Forelimb muscle (tissue), 1 donor: ENCODE data around the gene NPC2. TPM values are rescaled to one million over a fixed set of nuclear protein-coding genes. Genes with fewer than 3 reads are reported as not detected.
"Not testable (repeated sequence)": the region's sequence is repeated elsewhere in the genome, so short reads cannot be mapped to it uniquely, and the experiment has no call there.

Experiments used
- DNase-seq: peaks from one replicate; pipeline ENCODE4 v3.0.0-alpha.2; 2013; ENCODE audit warnings: low read depth
- polyA plus RNA-seq: library from polyadenylated mRNA; unstranded; fragments of 120-200 nt; gene quantifications from one replicate; pipeline ENCODE4 v1.2.1, GENCODE V29; 2013; ENCODE audit not compliant: insufficient read length

Gene NPC2
- polyA plus RNA-seq, 1 donor = 77.2 TPM

DNA sequence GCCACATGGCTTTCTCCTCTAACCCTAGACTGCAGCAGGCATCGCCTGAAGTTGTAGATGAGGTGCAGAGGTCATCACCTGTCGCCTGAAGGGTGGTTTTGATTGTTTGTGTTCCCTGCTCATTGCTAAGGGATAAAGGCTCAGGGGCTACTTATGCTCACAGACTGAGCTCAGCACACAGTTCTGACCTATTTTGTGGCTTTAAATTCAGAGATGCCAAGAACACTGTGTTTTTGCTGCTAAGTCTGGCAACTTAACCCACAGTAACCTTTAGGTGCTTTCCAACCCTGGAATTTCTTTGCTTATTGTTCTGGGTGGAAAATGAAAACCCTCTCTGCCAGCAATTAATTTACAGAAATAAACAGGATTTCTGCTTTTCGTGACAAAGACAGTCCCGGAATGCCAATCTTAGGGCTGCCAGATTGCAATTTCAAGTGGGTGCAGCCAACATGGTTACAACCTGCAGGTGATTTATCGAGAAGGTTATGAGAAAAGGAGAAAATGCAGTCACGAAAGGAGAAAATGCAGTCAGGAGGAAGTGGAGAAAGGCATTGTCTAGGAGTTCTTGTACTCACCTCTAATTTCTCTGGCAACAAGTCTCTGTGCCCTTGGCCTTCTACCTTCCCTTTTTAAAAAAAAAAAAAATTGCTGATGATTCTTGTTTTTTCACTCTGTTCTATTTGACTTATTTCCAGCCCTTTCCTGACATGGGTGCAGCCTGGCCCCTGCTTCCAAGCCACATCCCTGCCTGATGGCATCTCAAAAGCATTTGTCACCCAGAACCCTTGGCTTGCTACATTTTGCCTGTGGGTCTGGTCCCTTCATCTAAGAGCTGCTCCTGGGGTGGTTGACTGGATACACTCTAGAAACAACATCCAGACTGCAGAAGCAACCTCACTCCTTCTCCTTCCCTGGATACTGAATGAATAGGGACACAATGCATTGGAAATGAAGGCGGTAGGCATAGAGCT lies 23.3 kb downstream of the NPC2 start:
- DNase-seq = no peak

DNA sequence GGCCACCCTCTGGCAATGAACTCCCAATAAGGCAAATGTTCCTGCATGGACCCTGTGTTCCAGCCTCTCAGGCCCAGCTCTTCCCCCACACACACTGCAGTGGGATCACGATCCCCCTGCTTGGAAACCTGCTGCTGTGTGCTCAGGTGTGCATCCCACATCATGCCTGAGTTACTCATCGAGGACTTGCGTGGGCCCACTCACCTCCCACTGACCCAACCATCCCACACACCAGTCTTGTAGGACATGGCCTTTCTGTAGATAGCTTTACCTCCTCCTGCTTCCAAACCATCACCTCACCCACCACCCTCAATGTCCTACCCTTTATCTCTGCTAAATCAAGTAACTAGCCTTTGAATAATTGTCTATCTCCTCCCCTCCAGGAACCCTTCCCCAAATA lies 24.6 kb downstream of the NPC2 start:
- no peak for DNase-seq

DNA sequence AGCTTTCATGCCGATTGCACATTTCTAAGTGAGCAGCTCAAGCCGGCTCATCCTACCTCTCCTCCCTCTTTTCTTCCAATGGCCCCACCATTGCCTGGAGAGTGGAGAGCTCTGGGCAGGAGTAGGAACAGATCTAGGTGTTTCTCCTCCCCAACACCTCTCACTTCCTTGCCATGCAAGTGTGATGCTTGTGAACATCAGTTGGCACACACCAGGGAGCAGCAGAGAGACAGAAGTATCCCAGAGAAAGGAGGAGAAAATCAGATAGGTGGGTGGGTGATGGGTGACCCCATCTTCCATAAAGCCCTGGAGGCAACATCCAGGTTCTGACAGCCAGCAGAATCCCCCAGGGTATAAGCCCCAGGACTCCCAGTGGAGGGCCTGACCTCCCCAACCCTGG lies 27.8 kb downstream of the NPC2 start:
- DNase-seq = no peak

DNA sequence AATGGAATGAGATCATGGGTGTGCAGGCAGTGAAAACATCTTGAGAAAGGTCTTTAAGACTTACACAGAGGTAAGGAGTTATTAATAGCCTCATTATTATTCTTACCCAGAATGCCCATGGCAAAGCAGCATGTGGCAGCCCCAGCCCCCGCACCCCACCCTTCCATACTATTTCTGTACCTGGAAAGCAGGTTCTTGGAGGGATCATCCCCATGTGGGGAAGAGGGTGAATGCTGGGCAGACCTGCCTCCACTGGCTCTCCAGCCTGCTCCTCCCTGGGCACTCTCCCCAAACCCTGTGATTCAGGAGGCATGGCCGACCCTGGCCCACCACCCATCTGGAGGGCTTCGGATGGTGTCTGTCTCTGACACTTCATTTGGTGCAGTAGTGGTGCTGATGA lies 28.3 kb downstream of the NPC2 start:
- DNase-seq = no peak

DNA sequence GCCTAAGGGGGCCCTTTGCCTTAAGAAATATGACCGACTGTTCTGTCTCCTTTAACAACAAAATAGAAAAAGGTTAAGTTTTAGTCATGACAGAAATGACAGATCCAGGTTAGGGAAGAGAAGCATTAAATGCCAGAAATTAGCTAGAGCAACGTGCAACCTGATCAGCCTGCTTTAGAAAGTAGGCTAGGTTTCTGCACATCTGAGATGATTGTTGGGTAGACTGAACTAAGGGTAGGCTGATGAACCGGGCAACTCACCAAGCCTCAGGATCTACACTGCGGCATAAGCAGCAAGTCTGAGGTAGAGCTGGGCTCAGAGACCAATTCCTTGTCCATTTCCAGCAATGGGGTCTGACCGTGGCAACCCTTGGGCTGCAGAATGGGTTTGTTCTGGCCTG lies 29.4 kb downstream of the NPC2 start:
- DNase-seq = no peak

DNA sequence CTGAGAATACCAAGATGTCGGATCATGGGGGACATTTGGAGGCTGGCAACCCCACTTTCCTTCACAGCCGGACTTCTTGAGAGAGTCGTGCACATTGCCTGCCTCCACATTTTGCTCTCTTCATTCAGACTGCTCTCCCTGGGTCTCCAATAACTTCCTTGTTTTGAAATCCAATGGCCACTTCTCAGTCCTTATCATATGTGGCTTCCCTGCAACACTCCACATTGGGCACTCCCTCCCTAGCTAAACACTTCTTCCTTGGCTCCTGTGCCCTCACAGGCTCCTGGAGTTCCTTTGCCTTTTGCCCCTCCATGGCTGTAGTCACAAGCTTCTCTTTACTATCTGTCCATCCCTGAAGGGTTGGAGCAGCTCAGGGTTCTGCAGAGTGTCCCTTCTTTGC lies 30.1 kb downstream of the NPC2 start:
- DNase-seq = no peak

DNA sequence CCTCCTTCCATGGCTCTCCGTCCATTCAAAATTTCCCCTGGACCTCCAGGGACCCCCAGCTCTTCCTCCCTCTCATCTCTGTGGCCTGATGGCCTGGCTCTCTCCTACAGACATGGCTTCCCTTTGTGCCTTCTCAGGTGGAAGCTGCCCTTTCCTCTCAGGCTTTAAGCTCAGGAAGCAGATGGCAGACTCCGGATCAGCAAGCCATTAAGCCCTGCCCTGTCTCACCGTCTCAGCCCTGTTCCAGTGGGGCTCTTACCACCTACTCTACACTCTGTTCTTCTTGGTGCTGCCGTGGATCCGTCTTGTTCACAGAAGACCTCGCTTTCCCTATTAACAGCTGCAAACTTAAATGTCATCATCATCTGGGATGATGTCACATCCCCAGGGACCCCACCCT lies 33.1 kb downstream of the NPC2 start:
- no peak for DNase-seq

DNA sequence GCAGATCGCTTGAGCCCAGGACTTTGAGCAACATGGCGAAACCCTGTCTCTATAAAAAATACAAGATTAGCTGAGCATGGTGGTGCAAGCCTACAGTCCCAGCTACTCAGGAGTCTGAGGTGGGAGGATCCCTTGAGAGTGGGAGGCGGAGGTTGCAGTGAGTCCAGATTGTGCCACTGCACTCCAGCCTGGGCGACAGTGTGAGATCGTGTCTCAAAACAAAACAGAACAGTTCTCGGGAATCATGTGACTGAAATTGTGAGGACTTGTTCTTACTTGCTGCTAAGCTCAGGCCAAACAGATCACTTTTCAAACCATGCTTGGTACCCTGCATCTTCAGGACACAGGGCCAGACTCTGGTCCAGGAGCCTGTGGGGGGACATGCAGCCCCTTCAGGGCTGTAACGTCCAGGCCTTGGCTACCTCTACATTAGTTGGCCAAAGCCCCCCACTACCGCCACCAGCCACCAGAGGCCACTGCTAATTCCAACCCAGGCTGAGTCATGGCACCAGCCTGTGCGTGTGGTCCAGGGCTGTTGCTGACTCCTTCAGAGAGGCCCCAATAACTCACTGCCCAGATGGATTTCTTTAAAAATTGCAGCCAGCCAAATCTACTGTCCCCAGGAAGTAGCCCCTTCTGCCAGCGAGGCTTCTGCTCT lies 33.7 kb downstream of the NPC2 start:
- DNase-seq = no peak

DNA sequence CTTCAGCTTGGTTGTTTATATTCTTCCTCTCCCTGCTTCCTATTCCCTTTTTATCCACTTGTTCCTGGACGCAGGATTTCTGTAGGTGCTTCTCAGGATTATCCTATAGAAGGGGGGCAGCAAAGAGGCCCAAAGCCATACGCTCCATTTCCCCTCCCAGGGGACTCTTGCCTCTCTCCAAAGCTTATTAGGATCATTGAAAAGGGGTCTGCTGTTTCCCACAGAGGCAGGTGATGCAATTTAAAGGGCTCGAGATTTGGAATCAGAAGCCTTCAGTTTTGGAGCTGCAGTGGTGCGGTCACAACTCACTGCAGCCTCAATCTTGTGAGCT lies 35.6 kb downstream of the NPC2 start:
- no peak for DNase-seq

DNA sequence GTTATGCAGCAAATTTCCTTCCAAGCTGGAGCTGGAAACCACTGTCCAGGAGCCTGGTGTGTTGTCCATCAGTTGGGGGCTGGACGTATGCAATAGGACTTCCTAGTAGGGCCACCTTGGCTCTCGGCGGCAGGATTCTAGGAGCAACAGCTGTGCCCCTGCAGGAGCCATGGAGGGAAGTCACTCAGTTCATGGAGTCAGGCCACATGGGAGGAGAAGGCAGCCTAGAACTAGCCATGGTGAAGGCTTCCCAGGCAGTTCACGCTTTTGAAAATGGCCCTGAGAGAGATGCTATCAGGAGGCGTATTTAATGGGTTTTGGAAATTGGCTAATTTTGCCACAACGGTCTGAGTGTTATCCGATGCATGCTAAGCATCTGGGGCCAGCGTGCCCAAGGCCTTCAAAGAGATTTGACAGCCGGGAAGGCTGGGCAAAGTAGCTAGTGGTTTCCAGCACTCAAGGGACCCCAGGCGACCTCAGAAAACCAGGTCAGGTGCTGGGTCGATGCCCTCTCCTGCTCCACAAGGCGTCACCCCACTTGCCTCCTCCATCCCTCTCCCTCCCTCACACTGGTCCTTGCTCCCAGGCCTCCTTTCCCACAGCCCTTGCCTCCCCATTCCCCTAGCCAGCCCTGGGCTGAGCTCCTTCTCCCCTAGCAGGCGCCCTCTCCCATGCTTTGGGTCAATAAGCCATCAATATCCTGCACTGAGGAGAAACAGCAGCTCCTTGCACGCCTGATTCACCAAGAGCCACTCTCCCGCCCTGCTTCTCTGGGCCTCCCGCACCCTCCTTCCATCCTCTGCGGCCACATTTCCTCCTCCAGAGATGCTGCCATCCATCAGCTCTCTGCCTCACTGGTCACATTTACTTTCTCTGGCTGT lies 36.2 kb downstream of the NPC2 start:
- no peak for DNase-seq

DNA sequence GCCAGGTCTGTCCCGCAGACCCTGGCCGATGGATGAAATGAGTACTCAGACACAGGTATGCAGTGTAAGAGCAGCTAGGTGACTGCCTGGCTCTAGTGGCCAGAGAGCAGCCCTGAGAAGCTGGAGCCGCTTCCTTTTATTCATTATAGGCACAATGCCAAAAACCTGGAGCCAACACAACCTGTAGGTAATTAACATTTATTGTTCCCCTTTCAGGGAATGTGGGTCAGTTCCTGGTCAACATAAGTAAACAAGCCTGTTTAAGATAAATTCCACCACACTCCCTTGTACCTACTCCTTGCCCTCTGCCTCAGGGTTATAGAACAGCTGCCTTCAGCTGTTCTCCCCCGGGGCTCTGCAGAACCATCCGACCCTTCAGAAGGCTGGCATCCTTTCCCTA lies 38.7 kb downstream of the NPC2 start:
- not testable (repeated sequence) for DNase-seq

DNA sequence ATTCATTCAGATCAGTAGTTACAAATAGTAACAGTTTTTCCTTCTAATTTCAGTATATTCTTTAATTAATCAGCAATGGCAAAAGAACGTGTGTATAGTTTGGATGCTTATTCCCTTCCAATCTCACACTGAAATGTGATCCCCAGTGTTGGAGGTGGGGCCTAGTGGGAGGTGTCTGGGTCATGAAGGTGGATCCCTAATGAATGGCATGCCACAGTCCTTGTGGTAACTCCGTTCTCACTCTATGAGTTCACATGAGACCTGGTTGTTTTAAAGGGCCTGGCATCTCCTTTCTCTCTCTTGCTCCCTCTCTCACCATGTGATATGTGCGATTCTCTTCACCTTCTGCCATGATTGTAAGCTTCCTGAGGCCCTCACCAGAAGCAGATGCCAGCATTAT lies 48.2 kb downstream of the NPC2 start:
- DNase-seq = no peak

DNA sequence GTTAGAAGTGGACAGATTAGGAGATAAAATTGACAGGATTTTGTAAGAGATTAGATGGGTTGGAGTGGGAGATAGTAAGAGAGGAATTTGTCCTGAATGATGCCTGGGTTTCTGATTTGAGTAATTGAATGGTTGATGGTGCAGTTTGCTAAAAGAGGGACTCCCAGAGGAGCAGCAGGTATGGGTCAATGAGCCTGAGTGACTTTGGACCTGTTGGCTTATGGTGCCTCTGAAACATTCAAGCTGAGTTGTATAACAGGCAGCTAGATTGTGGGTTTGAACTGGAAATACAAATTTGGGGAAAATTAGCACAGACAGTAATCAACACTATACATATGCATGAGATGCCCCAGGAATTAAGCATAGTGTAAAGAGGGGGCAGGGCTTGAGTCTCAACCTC lies 50.3 kb downstream of the NPC2 start:
- DNase-seq = no peak

DNA sequence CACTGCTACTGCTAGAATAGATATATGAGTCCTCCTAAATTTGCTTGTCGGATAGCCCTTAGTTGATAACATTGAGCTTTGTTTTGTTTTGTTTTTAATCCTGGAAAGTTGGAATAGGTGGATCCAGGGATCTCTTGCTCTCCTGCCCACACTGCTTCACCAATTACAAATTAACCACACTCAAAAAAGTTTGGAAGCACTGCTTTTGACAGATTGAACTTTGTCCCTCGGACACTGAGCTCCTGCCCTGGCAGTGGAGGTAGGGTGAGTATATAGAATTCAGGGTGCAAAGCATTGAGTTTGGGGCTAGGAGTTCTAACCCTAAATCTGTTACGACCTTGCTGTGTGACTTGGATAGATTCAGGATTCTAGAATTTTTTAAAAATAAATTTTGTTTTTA lies 52.0 kb downstream of the NPC2 start:
- no peak for DNase-seq

DNA sequence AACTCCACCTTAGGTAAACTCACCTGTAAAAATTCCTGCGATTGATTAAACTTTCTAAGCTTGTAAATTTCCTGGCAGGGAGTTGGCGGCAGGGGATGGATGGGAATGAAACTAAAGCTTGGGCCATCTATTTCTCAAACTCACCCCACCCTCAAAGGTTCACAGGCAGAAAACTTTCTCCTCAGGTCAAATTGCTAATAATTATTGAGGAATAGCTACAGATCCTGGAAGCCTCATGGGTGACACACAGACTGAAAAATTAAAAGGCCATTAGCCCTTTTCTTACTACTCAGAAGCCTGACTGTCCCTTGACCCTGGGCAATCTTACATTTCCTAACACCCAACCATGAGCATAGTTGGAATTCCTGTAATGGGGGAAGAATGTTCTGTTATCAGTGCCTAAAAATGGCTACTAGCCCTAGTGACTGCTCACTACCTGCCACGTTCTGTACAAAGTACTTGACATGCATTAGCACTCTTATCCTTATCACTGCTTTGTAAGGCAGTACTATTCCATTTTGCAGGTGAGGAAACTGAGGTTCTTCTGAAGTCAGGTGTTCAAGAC lies 54.7 kb downstream of the NPC2 start:
- no peak for DNase-seq

DNA sequence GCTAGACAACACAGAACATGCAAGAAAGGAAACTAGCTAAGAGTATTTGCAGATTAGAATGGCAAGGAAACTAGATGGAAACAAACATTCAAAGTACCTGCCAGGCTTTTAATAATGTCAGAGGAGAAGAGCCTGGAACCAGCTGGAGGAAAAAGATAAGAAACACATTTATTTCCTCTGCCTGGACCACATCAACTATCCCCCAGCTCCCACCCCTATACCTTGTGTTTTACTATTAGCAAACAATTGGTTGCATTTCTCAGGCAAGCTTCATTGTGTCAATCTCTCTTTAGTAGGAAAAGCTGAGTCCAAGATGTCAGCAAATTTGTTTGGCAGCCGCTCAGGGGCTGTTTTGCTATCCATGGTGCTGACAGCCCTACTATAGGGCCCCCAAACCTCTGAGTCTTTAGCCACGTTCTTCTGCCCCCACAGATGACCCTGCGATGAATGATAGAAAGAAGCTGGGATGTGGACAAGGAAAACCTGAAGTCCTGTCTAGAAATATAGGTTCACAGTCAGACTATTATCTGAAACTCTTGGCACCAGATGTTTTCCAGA lies 55.5 kb downstream of the NPC2 start:
- no peak for DNase-seq

DNA sequence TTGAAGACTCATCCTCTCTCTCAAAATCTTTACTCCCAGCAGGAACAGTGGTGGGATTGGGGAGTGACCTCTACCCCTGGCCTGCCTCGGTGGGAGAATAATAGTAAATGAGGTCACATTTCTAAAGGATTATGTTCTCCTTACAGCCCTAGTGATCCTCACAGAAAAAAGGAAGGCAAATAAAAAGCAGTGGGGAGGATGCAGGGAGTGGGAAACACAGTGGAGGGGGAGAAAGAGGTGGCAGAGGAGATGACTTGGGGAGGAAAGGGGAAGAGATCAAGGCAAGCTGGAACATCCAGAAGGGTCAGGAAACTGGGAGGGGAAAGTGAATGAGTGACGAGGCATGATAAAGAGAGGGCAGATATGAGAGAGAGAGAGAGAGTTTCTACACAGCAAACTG lies 58.8 kb downstream of the NPC2 start:
- DNase-seq = no peak

DNA sequence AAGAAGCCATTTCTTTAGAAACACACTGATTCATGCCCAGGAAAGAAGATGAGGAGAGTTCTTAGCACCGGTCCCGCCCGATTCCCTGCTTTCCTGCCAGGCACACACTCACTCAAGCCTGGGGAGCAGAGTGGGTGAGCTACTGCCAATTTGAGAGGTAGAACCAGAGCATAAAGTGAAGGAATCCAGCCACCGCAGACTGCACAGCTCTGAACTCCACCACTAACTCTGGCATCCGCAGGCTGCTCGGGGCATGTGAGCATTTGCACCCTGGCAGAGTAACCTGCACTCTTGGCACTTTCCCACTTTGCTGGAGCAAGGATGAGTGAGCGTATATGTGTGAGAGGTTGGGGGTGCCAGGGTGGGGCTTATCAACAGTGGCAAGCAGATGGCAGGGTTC lies 63.1 kb downstream of the NPC2 start:
- DNase-seq = no peak
